Activated gamma-delta T cell treated with Interleukin-2 at 50 U/mL for 16 hours (primary cell): ENCODE measurements around the gene ZDHHC14.

Experiments
- DNase-seq: peaks from one replicate; pipeline ENCODE4 v3.0.0-alpha.2; 2020

ZDHHC14 gene

GRCh38 chr6:157607317-157608109, 226.5 kb downstream of the ZDHHC14 start:
- no peak for DNase-seq

GRCh38 chr6:157608221-157609075, 227.5 kb downstream of the ZDHHC14 start:
- DNase-seq: no peak

GRCh38 chr6:157609117-157609516, 228.1 kb downstream of the ZDHHC14 start:
- no peak for DNase-seq

GRCh38 chr6:157609556-157609955, 228.6 kb downstream of the ZDHHC14 start:
- DNase-seq: no peak

GRCh38 chr6:157610451-157610999, 229.5 kb downstream of the ZDHHC14 start:
- no peak for DNase-seq

GRCh38 chr6:157611406-157611805, 230.4 kb downstream of the ZDHHC14 start:
- no peak for DNase-seq

GRCh38 chr6:157613011-157613522, 232.1 kb downstream of the ZDHHC14 start:
- no peak for DNase-seq

GRCh38 chr6:157614026-157614568, 233.1 kb downstream of the ZDHHC14 start:
- no peak for DNase-seq

GRCh38 chr6:157615420-157615769, 234.4 kb downstream of the ZDHHC14 start:
- no peak for DNase-seq

GRCh38 chr6:157615951-157616350, 235.0 kb downstream of the ZDHHC14 start:
- no peak for DNase-seq

GRCh38 chr6:157620944-157621343, 240.0 kb downstream of the ZDHHC14 start:
- no peak for DNase-seq

- DNase-seq: no peak
Measured at GRCh38 chr6:157621406-157621805, 240.4 kb downstream of the ZDHHC14 start.

GRCh38 chr6:157622427-157622826, 241.4 kb downstream of the ZDHHC14 start:
- DNase-seq: no peak

GRCh38 chr6:157625111-157625510, 244.1 kb downstream of the ZDHHC14 start:
- no peak for DNase-seq

GRCh38 chr6:157625764-157626163, 244.8 kb downstream of the ZDHHC14 start:
- no peak for DNase-seq

GRCh38 chr6:157627195-157627966, 246.4 kb downstream of the ZDHHC14 start:
- no peak for DNase-seq

GRCh38 chr6:157628463-157628862, 247.5 kb downstream of the ZDHHC14 start:
- DNase-seq: no peak

- no peak for DNase-seq
Measured at GRCh38 chr6:157629220-157629619, 248.2 kb downstream of the ZDHHC14 start.

- no peak for DNase-seq
Measured at GRCh38 chr6:157630463-157631080, 249.6 kb downstream of the ZDHHC14 start.

- DNase-seq: no peak
Measured at GRCh38 chr6:157631412-157631811, 250.4 kb downstream of the ZDHHC14 start.

GRCh38 chr6:157631838-157632614, 251.0 kb downstream of the ZDHHC14 start:
- DNase-seq: no peak
